NCI-H2029 (cell line): ENCODE data around the gene EFCAB8.
"Not testable (repeated sequence)": the region's sequence is repeated elsewhere in the genome, so short reads cannot be mapped to it uniquely, and the experiment has no call there.

Source experiments
- DNase-seq: peaks from one replicate; lab custom pipeline; 2025; lab: John Stamatoyannopoulos, UW

EFCAB8 gene

DNA sequence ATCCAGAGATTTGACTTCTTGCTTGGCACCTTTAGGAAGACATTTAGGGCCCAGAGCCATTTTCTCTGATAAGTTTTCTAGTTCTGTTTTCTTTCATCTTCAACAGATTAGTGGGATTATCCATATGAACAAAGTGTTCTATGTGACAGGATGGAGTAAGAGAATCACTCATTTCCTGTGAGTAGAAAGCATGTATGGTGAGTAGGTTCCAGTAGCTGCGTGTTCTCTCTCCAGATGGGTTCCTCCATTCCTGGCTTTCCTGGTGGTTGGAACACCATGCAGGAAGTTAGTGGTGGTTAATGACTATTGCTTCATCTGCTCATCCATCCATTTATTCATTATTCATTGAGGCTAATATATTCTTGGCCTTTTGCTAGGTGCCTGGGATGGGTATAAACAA lies 54.0 kb downstream of the EFCAB8 start:
- DNase-seq = no peak

- no peak for DNase-seq
Measured at GRCh38 chr20:32914031-32914430, 55.3 kb downstream of the EFCAB8 start.

DNA sequence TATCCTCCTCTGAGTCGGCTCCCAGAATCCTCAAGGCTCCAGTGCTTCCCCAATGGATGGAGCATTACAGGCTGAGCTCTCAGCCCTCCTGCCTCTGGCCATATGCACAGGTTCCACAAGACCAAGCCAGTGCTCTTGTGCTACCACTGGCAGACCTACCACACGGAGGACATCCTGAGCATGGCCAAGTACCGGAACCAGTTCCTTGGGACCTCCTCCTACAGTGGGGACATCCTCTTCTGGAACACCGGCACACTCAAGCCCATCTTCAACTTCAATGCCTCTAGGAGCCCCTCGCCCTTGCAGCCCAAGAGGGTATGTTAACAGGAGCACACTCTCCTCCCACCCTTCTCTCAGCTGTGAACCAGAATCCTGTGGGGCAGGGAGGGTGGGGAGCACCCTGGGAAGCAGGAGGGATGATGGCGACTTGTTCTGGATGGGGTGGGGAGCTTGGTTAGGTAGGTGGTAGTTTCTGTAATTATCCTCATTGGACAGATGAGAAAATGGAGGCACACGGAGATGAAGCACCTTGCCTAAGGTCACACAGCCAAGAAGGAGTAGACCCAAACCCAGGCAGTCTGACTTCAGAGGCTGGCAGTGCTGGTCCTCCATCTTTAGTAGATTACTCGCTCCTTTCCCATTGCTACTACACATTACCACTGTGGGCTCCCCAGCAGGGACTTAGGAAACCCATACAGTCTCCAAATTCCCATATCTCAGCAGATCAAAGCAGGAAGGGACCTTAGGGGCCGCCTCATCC lies 58.6 kb downstream of the EFCAB8 start:
- DNase-seq = no peak

GRCh38 chr20:32918296-32918695 lies 59.6 kb downstream of the EFCAB8 start:
- DNase-seq = no peak

- DNase-seq = no peak
Measured at GRCh38 chr20:32918751-32919150, 60.0 kb downstream of the EFCAB8 start.

DNA sequence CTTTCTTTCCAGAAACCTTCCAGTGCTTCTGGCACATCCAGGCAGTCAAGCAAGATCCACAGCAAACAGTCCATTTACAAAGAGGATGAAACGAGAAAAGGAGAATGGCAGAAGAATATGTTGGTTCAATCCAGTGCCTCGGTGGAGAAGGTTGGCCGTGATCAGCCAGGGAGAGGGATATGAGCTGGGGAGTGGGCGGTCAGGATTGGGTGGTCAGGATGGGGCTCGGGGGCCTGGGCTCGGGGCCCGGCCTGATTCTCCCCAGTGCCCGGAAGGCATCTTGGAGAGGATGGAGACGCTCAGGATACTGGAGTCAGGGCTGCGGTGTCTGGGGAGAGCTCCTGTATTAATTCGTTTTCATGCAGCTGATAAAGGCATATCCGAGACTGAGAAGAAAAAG lies 61.3 kb downstream of the EFCAB8 start:
- DNase-seq = no peak

- DNase-seq = no peak
Measured at GRCh38 chr20:32920530-32921298, 62.0 kb downstream of the EFCAB8 start.

- no peak for DNase-seq
Measured at GRCh38 chr20:32922466-32922865, 63.7 kb downstream of the EFCAB8 start.

- DNase-seq = no peak
Measured at GRCh38 chr20:32924781-32925180, 66.1 kb downstream of the EFCAB8 start.

GRCh38 chr20:32925481-32926196 lies 66.9 kb downstream of the EFCAB8 start:
- DNase-seq = no peak

- no peak for DNase-seq
Measured at GRCh38 chr20:32929162-32929561, 70.4 kb downstream of the EFCAB8 start.

DNA sequence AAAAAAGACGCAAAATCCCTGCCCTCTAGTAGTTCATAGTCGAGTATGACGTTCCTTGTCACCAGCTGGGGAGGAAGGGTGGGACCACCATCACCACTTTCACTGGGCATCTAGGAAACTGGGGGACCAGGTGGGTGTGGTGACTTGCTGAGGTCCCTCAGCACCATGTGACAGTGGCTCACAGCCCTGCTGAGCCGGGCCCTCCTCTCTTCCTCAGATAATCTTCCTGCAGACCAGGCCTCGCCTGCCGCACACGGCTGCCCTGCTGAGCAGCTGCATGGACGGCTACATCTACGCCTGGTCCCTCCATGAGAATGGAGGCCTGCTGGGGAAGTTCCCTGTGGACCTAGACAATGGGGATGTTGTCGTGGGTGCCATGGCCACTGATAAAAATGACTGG lies 71.5 kb downstream of the EFCAB8 start:
- DNase-seq = no peak

DNA sequence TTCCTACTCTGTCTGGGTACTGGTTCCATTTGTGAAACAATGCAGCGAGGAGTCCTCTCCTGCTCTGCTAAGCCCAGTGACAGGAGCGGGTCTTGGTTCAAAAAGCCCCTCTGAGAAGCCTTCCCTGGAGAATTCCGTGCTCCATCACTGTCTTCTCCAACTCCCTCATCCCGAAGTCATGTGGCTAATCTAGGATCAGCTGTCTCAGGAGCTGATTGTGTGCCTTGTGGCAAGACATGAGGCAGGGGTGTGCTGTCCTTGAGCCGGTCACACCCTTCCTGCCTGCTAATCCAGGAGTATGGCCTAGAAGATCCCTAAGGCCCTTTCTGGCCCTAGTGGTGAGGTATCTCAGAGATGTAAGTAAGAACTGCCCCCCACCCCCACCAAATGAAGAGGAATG lies 72.0 kb downstream of the EFCAB8 start:
- no peak for DNase-seq

DNA sequence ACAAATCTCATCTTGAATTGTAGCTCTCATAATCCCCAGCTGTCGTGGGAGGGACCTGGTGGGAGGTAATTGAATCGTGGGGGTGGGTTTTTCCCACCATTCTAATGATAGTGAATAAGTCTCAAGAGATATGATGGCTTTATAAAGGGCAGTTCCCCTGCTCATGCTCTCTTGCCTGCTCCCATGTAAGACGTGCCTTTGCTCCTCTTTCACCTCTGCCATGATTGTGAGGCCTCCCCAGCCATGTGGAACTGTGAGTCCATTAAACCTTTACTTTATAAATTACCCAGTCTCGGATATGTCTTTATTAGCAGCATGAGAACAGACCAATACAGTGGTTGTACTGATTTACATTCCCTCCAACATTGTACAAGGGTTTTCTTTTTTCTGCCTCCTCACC lies 75.9 kb downstream of the EFCAB8 start:
- DNase-seq = no peak

DNA sequence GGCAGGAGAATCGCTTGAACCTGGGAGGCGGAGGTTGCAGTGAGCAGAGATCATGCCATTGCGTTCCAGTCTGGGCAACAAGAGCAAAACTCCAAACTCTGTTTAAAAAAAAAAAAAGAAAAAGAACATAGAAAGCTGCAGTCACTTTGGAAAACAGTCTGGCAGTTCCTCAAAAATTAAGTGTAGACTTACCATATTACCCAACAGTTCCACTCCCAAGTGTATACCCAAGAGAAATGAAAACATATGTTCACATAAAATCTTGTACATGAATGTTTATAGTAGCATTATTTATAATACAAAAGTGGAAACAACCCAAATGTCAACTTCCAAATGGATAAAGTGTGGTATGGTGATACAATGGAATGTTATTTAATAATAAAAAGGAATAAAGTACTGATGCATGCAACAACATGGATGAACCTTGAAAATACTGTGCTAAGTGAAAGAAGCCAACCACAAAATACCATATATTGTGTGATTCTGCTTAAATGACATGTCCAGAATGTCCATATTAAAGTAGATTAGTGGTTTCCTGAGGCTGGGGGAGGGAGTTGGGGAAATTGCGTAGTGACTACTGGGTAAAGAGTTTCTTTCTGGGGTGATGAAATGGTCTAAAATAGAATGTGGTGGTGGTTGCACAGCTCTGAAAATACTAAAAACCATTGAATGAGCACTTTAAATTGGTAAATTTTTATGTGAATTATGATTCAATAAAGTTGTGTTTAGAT lies 82.6 kb downstream of the EFCAB8 start:
- DNase-seq = no peak

DNA sequence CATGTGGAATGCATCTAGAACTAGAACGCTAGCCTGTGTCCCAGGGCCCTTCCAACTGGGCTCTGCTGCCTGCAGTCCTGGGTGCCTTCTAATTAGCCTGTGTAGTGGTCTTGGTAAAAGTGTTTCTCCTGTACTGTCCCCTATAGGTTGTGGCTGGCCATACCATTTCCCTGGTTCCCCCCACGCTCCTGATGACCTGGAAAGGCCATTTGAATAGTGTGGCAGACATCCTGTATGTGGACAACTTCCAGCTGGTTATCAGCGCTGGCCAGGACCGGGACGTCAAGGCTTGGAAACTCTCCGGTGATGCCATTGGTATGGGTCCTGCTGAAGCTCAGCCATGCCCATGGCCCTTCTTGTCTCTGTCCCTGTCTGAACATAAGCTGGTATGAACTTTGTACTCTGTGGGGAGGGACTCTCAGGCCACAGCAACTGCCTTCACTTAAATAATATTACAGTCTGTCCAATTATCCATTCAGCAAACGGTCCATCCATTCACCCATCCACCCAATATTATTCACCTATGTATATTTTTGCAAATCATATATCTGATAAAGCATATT lies 84.8 kb downstream of the EFCAB8 start:
- no peak for DNase-seq

DNA sequence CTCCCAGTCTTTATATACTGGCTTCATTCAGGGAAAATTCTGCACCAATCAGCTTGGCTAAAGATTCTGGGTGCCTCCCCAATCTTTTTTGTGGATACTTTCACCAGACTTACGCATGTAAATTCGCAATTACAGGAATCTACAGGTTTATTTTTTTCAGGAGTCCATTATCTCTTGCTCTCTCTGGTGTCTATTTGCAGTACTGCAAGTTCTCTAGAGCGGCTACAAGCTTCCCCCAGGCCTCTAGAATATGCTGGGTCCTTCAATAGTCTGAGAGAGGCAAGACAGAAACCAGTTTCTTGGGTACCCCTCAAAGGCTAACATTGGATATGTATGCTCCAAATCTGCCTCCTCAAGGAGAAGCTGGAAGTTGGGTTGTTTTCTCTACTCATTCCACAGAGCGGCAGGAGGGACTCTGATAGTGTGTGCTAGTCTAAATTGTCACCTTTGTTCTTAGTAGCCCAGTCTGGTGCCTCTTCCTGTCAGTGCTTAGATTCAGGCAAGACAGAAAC lies 87.0 kb downstream of the EFCAB8 start:
- DNase-seq = no peak

DNA sequence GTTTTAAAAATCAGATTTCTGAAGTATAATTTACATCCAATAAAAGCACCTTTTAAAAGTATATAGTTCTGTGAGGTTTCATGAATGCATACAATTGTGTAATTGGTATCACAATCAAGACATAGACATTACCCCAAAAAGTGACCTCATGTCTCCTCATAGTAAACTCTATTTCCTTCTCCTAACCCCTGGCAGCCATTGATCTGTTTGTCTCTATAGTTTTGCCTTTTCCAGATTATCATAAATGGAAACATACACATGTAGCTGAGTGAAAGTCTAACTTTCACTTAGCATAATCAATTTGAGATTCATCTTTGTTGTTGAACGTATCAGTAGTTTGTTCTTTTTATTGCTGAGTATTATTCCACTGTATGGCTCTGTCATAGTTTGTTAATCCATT lies 87.9 kb downstream of the EFCAB8 start:
- no peak for DNase-seq

GRCh38 chr20:32950539-32950938 lies 91.8 kb downstream of the EFCAB8 start:
- not testable (repeated sequence) for DNase-seq

DNA sequence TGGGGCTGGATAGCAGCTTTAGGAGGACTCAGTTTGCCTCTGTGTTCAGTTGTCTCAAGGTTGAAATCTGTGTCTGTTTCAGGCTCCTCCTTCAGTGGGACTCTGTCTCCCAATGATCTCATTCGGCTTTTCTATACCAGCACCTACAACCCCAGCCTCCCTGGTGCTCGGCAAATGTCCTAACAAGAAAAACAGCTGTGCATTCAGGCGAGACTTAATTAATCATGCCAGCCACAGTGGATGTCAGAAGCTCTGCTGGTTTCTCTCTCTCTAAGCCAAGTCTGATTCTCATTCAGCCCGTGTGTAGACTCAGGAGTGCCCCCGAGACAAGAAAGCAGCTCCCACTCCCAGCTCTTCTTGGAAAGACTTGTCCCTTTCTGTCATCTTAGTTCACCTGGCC lies 98.7 kb downstream of the EFCAB8 start:
- no peak for DNase-seq

GRCh38 chr20:32958574-32958973 lies 99.9 kb downstream of the EFCAB8 start:
- no peak for DNase-seq
